Measurements from ENCODE around the gene AOPEP.
A peak's percentile ranks its signal among the peaks of the same experiment; 100 is the strongest.

Gene AOPEP

DNA sequence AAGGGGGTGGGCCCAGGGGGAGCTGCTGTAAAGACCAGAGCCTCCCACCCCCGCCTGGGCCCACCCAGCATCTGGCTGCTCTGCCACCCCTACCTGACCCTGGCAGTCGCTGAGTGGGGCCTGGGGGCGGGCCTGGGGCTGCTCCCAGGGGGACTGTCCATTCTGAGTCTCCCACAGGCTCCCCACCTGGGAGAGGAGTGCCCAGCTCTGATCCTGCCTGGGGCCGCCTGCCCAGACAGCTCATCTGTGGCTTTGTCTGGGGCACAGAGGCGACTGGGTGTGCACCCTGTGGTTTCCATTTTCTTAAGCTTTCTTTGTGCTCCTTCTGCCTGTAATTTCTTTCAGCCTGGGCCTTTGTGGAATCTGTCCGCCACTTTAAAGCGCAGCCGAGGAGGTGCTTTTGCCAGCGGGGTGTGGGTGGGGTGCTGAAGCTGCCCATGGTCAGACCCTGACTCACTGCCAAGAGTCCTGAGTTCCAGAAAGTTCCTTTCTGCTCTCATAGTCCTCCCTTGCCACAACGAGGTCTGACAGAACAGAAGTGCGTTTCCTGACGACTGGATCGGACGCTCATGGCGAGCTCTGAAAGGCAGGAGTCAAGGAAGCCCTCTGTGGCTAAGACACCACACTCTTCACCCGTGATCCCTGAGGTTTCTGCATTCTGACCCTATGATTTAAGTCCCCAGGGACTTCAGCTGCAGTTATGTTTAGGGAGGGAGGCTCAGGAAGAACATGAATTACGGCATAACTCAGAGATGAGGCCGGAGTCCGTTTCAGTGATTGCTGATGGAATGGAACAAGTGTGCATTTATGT lies 366.0 kb downstream of the AOPEP start:
- peak; percentile 95 for FAIRE-seq
- peak; percentile 24; the same call in 1 of the 2 replicates for TF ChIP-seq POLR2A (IDR thresholded peaks at IDR 0.05; ENCODE audit: low read depth, low read length)
- DNase-seq (ENCODE audit: insufficient read length, low spot score): peak; percentile 99

DNA sequence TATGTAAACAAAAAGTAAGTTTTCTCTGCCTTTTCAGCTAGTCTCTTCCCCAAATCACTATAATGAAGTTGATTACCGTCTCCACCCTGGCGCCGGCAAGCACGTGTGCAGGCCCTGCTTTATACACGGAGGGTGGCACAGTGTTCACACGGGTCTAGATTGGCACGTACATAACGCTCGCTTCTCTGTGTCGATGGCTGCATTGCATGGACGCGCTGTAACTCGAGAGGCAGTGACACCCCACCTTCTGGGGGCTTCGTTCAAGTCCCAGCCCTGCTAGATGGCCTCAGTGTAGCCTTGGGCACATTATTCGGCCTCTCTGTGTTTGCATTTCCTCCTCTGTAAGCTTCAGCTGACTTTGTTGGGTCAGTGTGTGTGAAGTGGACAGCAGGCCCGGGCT lies 367.1 kb downstream of the AOPEP start:
- FAIRE-seq: no peak
- no peak for TF ChIP-seq POLR2A (IDR thresholded peaks at IDR 0.05; ENCODE audit: low read depth, low read length)
- DNase-seq (ENCODE audit: insufficient read length, low spot score): no peak

DNA sequence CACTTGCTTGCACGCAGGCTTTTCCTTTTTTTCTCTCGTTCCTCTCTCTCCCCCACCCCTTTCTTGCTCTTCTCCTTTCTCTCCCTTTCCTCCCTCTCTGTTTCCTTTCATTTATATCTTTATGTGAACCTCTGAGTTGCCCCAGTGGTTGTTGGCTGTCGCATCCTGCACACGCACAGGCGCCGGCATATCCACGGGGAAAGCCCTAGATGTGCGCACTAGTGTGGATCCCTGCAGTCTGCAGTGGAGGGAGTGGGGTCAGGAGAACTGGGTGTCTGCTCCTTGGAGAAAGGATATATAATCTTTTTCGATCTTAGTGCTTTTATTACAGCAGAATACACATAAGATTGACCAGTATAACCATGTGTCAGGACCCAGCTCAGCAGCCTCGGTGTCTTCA lies 367.5 kb downstream of the AOPEP start:
- DNase-seq (ENCODE audit: insufficient read length, low spot score) (no peak), FAIRE-seq (no peak)
- TF ChIP-seq POLR2A (IDR thresholded peaks at IDR 0.05; ENCODE audit: low read depth, low read length): no peak

DNA sequence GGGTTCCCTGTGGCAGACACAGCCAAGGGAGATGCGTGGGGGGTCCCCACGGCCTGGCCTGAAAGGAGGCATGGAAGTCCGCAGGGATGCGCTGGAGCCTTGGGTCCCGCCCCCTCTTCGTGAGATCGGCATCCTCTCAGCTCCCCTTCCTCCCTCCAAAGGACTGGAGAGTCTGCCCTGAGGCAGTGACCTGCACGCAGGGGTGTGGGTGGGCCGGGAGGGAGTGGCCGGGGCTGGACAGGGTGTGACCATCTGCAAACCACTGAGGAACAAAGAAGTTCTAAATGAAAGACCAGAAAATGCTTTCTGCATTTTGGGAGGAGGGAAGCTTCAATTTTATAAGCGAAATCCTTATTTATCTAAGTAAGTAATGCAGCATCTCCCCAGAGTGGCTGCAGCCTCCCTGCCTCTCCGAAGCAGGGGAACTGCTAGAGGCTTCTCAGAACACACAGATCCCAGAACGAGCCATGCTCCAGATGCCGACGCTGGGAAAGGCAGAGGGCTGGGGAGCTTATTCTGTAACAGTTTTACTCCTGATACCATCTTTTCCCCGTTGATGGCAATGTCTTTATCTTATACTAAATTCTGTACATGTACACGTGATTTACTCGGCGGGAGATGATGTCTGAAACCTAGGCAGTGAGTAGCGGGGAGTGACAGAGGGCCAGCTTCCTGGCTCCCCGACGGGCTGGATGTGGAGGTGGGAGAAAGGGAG lies 369.3 kb downstream of the AOPEP start:
- no peak for FAIRE-seq
- no peak for DNase-seq (ENCODE audit: insufficient read length, low spot score)
- no peak for TF ChIP-seq POLR2A (IDR thresholded peaks at IDR 0.05; ENCODE audit: low read depth, low read length)

DNA sequence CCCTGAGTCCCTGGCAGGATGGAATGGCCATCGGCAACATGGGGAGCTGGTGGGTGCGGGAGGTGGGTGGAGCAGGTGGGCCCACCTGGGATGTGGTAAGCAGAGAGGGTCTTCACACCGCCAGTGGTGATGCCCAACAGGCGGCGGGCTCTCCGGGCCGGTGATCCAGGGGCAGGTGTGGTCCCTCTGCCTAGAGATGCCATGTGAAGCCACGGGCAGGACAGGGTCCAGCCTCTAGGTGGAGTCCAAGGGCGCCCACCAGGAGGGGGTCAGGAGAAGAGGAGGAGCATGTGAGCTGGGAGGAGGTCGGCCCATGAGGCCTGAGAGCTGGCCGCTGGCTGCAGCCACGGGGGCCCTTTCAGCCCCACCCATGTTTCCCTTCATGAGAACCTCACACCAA lies 369.9 kb downstream of the AOPEP start:
- FAIRE-seq (no peak), DNase-seq (ENCODE audit: insufficient read length, low spot score) (no peak)
- no peak for TF ChIP-seq POLR2A (IDR thresholded peaks at IDR 0.05; ENCODE audit: low read depth, low read length)

DNA sequence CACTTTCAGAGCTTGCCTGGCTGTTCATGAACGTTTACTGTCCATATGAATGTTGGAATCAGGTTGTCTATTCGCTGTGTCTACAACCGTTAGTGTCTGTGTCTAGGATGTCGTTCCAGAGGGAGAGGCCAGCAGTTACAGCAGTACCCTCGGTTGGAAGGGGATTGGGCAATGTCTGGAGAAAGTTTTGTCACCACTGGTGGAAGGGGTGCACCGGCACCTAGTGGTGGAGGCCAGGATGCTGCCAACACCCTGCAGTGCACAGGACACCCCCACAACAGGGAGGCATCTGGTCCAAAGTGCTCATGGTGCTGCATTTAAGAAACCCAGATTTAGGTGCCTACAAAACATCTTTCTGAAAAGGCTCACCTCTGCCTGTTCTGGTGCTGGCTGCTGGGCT lies 370.3 kb downstream of the AOPEP start:
- TF ChIP-seq POLR2A (IDR thresholded peaks at IDR 0.05; ENCODE audit: low read depth, low read length): no peak
- DNase-seq (ENCODE audit: insufficient read length, low spot score) (no peak), FAIRE-seq (no peak)

DNA sequence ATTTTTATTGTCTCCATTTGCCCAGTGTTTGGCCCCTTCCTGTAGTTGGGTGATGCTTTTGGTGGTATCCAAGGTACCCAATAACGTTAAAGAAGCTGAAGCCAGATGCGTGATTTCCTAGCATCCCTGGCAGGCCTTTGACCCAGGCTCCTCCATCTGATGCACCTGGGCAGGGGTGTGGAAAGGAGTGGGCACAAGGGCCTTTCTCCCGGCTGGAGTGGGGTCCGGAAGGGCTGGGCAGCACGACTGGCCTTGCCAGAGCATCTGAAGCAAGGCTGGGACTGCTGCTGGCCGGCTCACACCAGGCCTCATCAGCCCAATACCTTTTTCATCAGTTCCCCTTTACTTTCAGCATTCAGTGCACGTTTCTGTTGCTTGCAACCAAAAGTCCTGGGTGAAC lies 370.8 kb downstream of the AOPEP start:
- FAIRE-seq (no peak), DNase-seq (ENCODE audit: insufficient read length, low spot score) (no peak)
- no peak for TF ChIP-seq POLR2A (IDR thresholded peaks at IDR 0.05; ENCODE audit: low read depth, low read length)

DNA sequence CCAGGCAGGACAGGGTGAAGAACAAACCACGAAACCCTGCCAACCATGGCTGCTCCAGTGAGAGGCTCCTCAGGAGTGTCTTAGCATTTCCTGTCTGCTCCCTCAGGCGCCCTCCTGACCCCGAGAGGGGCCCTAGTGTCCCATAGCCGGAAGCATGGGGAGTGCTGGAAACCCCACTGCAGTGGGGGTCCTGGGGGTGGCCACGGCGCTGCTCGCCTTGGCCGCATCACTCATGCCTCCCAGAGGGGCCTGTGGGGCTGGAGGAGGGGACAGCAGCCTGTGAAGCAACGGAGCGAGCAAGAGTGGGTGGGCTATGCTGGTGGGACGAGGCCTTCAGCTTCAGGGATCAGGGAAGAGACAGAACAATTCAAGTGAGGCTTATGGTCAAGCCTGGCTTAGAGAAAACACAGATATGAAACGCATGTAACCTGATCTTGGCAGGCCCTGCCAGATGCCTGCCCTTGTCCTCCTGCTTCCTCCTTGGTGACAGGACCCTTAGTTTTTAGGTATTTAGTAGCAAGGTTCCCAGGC lies 372.0 kb downstream of the AOPEP start:
- DNase-seq (ENCODE audit: insufficient read length, low spot score): no peak
- no peak for TF ChIP-seq POLR2A (IDR thresholded peaks at IDR 0.05; ENCODE audit: low read depth, low read length)
- FAIRE-seq: no peak

DNA sequence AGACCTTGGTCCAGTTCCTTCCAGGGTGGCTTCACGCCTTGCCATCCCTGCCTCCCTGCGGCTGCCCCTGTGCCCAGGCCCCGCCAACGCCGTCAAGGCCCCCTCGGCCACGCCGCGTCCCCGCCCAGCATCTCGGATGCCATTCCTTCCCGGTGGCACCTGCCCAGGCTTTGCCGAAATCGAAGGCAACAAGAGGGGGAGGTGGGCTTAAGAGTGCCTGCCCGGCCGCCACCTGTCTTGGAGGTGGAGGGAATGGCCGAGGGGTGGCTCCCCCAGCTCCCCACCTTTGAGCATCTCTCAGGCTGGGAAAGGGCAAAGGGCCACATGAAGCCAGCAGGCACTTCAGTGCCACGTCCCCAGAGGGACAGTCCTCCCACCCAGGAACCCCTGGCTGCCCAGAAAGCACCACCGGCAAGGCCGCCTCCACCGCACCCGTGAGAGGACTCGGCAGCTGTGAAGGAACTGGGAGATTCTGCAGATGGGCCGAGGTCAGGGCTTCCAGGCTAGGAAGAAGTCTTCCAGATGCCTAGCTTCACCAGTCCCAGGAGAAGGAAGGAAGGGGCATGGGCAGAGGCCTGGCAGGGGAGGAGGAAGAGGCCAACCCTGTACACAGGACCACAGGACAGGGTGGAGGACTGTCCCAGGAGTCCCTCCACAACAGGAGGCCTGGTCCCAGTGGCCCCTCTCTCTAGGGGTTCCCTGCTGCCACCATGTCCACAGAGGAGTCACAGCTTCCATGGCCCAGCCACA lies 373.0 kb downstream of the AOPEP start:
- TF ChIP-seq POLR2A (IDR thresholded peaks at IDR 0.05; ENCODE audit: low read depth, low read length): no peak
- DNase-seq (ENCODE audit: insufficient read length, low spot score): no peak
- FAIRE-seq: no peak

DNA sequence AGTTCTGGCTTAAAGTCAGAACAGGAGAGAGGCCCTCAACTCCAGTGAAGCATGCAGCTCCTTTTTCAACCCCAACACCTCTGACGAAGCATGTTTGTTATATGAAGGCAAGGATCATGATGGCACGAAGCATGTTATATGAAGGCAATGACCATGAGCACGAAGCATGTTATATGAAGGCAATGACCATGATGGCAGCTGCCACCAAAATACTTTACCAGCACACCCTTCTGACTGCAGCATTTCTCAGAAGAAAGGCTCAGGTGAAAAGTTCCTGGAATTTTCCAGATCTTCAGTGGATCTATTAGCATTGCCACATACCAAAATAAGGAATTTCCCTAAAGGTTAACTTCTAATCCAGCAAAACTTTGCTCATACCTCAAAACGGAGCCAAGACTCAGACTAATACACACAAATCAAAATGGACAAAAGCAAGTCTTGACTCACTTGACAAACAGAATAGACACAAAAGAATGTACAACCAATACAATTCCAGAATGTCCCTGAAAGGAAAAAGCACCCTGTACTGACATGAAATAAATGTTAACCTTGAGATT lies 373.6 kb downstream of the AOPEP start:
- DNase-seq (ENCODE audit: insufficient read length, low spot score) (no peak), FAIRE-seq (peak; percentile 30)
- no peak for TF ChIP-seq POLR2A (IDR thresholded peaks at IDR 0.05; ENCODE audit: low read depth, low read length)

DNA sequence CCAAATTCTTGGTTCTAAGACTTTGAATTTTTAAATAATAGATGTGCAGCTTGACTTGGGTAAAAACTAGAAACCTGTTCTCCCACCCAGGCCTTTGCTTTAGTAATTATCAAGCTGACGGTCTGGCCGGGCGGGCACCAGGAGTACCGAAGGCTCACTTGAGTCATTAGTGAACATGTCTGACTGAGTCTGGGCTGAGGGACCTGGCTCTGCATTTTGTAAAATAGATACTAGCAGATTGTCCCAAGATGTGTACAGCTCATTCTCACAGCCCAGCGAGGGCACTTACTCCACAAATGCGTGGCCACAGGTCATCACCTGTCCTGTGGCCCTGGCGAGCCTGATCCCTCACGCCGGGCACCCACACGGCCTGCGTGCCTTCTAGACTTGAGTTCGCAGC lies 374.8 kb downstream of the AOPEP start:
- DNase-seq (ENCODE audit: insufficient read length, low spot score): no peak
- TF ChIP-seq POLR2A (IDR thresholded peaks at IDR 0.05; ENCODE audit: low read depth, low read length): no peak
- FAIRE-seq: no peak

DNA sequence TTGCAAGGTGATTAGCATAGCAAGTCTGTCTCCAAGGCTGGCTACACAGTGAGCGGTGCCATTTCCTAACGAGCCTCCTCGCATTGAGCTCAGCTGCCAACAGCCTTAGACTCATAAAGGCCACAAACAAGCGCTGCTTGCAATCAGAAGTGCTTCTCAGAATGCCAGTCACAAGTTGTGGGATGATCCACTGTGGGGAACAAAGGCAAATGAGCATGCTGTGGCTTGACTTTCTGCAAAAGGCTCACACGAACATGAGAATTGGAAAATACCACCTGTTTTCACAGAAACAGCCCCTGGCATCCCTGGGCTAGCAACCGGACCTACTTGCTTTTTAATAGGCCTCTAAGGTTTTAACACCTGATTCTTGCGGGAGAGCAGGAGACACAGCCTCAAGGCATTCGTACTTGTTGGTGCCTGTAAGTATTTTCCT lies 375.5 kb downstream of the AOPEP start:
- TF ChIP-seq POLR2A (IDR thresholded peaks at IDR 0.05; ENCODE audit: low read depth, low read length): no peak
- DNase-seq (ENCODE audit: insufficient read length, low spot score) (no peak), FAIRE-seq (no peak)

DNA sequence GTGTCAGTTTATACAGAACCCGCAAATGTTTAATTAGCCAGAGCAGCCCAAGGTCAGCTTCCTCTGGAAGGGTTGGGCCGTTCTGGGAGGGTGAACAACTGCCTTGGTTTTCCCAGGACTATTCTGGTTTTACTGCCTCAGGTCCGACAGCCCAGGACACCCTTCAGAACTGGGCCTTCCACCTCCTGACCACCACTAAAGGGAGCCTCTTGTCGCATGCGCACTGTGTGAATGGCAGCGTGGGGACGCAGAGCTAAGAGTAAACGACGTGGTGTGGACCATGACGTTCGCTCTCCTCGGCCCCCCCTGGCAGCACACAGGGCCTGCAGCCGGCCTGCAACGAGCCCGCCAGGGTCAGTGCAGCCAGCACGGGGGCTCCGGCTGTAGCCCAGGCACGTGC lies 376.1 kb downstream of the AOPEP start:
- TF ChIP-seq POLR2A (IDR thresholded peaks at IDR 0.05; ENCODE audit: low read depth, low read length): no peak
- FAIRE-seq (no peak), DNase-seq (ENCODE audit: insufficient read length, low spot score) (no peak)

DNA sequence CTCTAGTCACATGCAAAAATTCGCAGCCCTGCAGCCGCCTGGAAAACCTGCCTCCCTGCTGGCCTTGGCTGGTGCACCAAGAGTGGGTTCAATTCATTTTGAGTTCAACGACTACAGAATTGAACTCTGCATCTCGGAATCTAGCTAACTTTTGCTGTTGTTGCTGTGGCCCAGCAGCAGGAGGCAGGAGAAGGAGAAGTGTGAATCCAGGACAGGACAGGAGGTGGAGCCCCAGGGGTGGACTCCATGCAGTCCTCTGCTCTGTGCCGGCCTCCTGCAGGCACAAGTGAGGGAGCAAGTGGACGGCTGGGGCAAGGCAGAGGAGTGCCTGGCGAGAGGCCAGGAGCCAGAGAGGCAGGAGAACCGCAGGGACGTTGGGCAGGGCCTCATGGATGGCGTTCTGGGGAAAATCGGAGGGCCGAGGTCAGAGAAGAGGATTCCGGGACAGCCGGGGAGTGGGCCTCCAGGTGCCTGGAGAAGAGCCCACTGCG lies 376.8 kb downstream of the AOPEP start:
- TF ChIP-seq POLR2A (IDR thresholded peaks at IDR 0.05; ENCODE audit: low read depth, low read length): no peak
- FAIRE-seq (no peak), DNase-seq (ENCODE audit: insufficient read length, low spot score) (no peak)
